K562 (cell line): Measurements from ENCODE around the gene ZCCHC17. TPM values are rescaled to one million over a fixed set of nuclear protein-coding genes. Genes with fewer than 3 reads are reported as not detected.
A peak's percentile ranks its signal among the peaks of the same experiment; 100 is the strongest.

Experiments
- ATAC-seq: fragments of 200-7000 bp; cut with Tn5 transposase; 3 replicates; pipeline ENCODE4 v1.9.1; 2020; ENCODE audit warnings: moderate library complexity
- BruUV-seq: library from RNA; stranded (reverse); fragments of 400-500 nt; replicated peaks from 2 replicates; lab custom pipeline; 2021; lab: Mats Ljungman, UMichigan
- CTCF ChIA-PET: fragments of 300-600 bp; formaldehyde crosslinking; extraction: SDS; loops from one replicate; lab custom pipeline; 2021; ENCODE audit warnings: low intra/inter-chr PET ratio; lab: Yijun Ruan, JAX
- POLR2A ChIA-PET: fragments of 300-600, 350-650 bp; sonication (Branson Sonifier 250); formaldehyde crosslinking; extraction: SDS; loops from one replicate; lab custom pipeline; 2021; ENCODE audit warnings: antibody characterized with exemption, inconsistent platforms; lab: Yijun Ruan, JAX
- DNase-seq, 4 experiments: peaks; one replicate each; pipeline versions ENCODE4 v3.0.0 to v3.0.0-alpha.2; 2011 to 2018; ENCODE audit warnings: low spot score in 3 of 4, mixed read lengths in 3 of 4; ENCODE audit errors: extremely low read depth in 1 of 4
- FAIRE-seq: peaks from 2 replicates; lab custom pipeline; 2011; peaks lifted over from hg19 to GRCh38; lab: Jason Lieb, UNC
- H2AFZ ChIP-seq: 2 replicates; pipeline ENCODE4 v1.6.0; 2011; ENCODE audit warnings: low read depth, low read length, control low read depth, inconsistent platforms
- H3K27ac ChIP-seq: fragments of 200-600 bp; 3 replicates; pipeline ENCODE4 v1.8.0; 2011; ENCODE audit warnings: low read depth, mild to moderate bottlenecking, control low read depth, inconsistent platforms, low read length, moderate library complexity, mixed read lengths; ENCODE audit errors: extremely low read depth
- H3K27me3 ChIP-seq, 2 experiments: fragments of 300-600 bp in 1 of 2; 2 replicates in 1 of 2; 3 replicates in 1 of 2; pipeline versions ENCODE4 v1.6.0 to v1.8.0; 2011; ENCODE audit warnings: inconsistent platforms in 2 of 2, low read length in 2 of 2, mild to moderate bottlenecking in 1 of 2, mixed read lengths in 1 of 2, moderate library complexity in 1 of 2; ENCODE audit not compliant: control insufficient read depth in 2 of 2, insufficient read depth in 2 of 2
- H3K36me3 ChIP-seq: fragments of 300-600 bp; 3 replicates; pipeline ENCODE4 v1.8.0; 2011; ENCODE audit warnings: mild to moderate bottlenecking, low read length, inconsistent platforms; ENCODE audit not compliant: control insufficient read depth, insufficient read depth
- H3K4me1 ChIP-seq, 2 experiments: fragments of 200-600 bp in 1 of 2; replicated peaks in 1 of 2; 2 replicates in 1 of 2; 3 replicates in 1 of 2; pipeline versions ENCODE4 v1.5.1 to v1.8.0; 2011; ENCODE audit warnings: inconsistent platforms in 2 of 2, low read length in 2 of 2, mild to moderate bottlenecking in 1 of 2, mixed read lengths in 1 of 2, moderate library complexity in 1 of 2; ENCODE audit not compliant: control insufficient read depth in 2 of 2, insufficient read depth in 2 of 2
- H3K4me2 ChIP-seq: 2 replicates; pipeline ENCODE4 v1.6.1; 2011; ENCODE audit warnings: low read length, control low read depth, inconsistent platforms, mixed read lengths; ENCODE audit not compliant: insufficient read depth
- H3K4me3 ChIP-seq: fragments of 200-600 bp; sonication (generic), shearing (Covaris generic); 2 replicates; pipeline ENCODE4 v1.5.1; 2016; ENCODE audit warnings: control low read depth, inconsistent platforms
- H3K79me2 ChIP-seq: fragments of 200-600 bp; 3 replicates; pipeline ENCODE4 v1.8.0; 2011; ENCODE audit warnings: low read length, inconsistent platforms; ENCODE audit not compliant: control insufficient read depth, insufficient read depth
- H3K9ac ChIP-seq, 2 experiments: 2 replicates each; pipeline versions ENCODE4 v1.6.0 to v1.6.1; 2011; ENCODE audit warnings: low read depth in 2 of 2, low read length in 2 of 2, control low read depth in 1 of 2, inconsistent platforms in 1 of 2, mild to moderate bottlenecking in 1 of 2, mixed read lengths in 1 of 2; ENCODE audit not compliant: insufficient read depth in 1 of 2
- H3K9me1 ChIP-seq: one replicate; pipeline ENCODE4 v1.6.0; 2011; ENCODE audit warnings: inconsistent platforms, mild to moderate bottlenecking, low read length, moderate library complexity; ENCODE audit not compliant: control insufficient read depth, insufficient read depth
- H3K9me3 ChIP-seq: replicated peaks from 2 replicates; pipeline ENCODE4 v1.5.1; 2011; ENCODE audit warnings: low read depth, low read length, inconsistent platforms; ENCODE audit not compliant: control insufficient read depth, insufficient read depth
- H4K20me1 ChIP-seq: replicated peaks from 2 replicates; pipeline ENCODE4 v1.6.1; 2011; ENCODE audit warnings: low read length, inconsistent platforms, mixed read lengths; ENCODE audit not compliant: control insufficient read depth, insufficient read depth
- BHLHE40 ChIP-seq: IDR thresholded peaks from 2 replicates; pipeline ENCODE4 v1.6.1; 2011; ENCODE audit warnings: low read length, improper control_type of control experiment
- CTBP1 ChIP-seq: fragments of 450-650 bp; IDR thresholded peaks from 2 replicates; pipeline ENCODE4 v1.6.1; 2016; ENCODE audit warnings: borderline replicate concordance
- E4F1 ChIP-seq: fragments of 250-450 bp; sonication (Bioruptor Pico); IDR thresholded peaks from 2 replicates; pipeline ENCODE4 v1.5.0; 2021; ENCODE audit warnings: mild to moderate bottlenecking, borderline replicate concordance
- ESRRA ChIP-seq: fragments of 450-650 bp; IDR thresholded peaks from 2 replicates; pipeline ENCODE4 v1.6.1; 2014; ENCODE audit warnings: low read depth, mild to moderate bottlenecking, moderate library complexity, borderline replicate concordance
- KLF1 ChIP-seq: fragments of 450-650 bp; IDR thresholded peaks from 2 replicates; pipeline ENCODE4 v1.6.1; 2016; ENCODE audit warnings: missing genetic modification characterization, missing compliant biosample characterization
- NFIC ChIP-seq: fragments of 450-650 bp; IDR thresholded peaks from 2 replicates; pipeline ENCODE4 v1.6.1; 2017; ENCODE audit warnings: mild to moderate bottlenecking, inconsistent platforms
- PKNOX1 ChIP-seq: fragments of 450-650 bp; IDR thresholded peaks from 2 replicates; pipeline ENCODE4 v1.6.1; 2016
- TFAP4 ChIP-seq: sonication (generic); formaldehyde crosslinking; IDR thresholded peaks from 2 replicates; pipeline ENCODE4 v1.8.0; 2022; ENCODE audit warnings: missing genetic modification reagents, mild to moderate bottlenecking, moderate library complexity, borderline replicate concordance
- WGBS: fragments of 100-300 bp; shearing (Covaris generic); methylation state at CpG from one replicate; pipeline ENCODE4 v1.1.6; 2016; ENCODE audit warnings: low coverage, mixed read lengths; ENCODE audit not compliant: insufficient coverage; ENCODE audit errors: missing lambda C conversion rate; 5-methylcytosine and 5-hydroxymethylcytosine counted together
- in situ Hi-C: fragments of 300-500 bp; cut with MboI; formaldehyde crosslinking; loops from 4 replicates; pipeline ENCODE4 v1.15.0; 2018; ENCODE audit warnings: inconsistent platforms, mixed read lengths
- intact Hi-C: fragments of 100-400 bp; cut with micrococcal nuclease; formaldehyde crosslinking; loops from 2 replicates; pipeline ENCODE4 v1.14.2; 2022
- polyA plus RNA-seq, 8 experiments: library from polyadenylated mRNA; depleted of rRNA in 4 of 8; stranded (reverse) in 5 of 8; unstranded in 3 of 8; fragments of >200 nt; fragmentation: Nextera tagmentation in 2 of 8; fragmentation: Illumina TruSeq in 1 of 8; extraction: Ambion mirVana in 2 of 8; extraction: Trizol in 1 of 8; gene quantifications; 2 replicates each; pipeline versions ENCODE4 v1.2.1 to v1.2.3, GENCODE V29; 2011 to 2014; ENCODE audit warnings: inconsistent platforms in 1 of 8, missing spikeins in 1 of 8
- total RNA-seq, 7 experiments: library from RNA; depleted of rRNA in 6 of 7; stranded (reverse); fragments of >200 nt in 6 of 7; fragmentation: Illumina TruSeq in 2 of 7; extraction: Trizol in 2 of 7; gene quantifications; 2 replicates each; pipeline versions ENCODE4 v1.2.1 to v1.2.3, GENCODE V29; 2011 to 2021; ENCODE audit warnings: low replicate concordance in 1 of 7
- TF ChIP-seq, protein P1 (sequence below), 2 experiments: IDR thresholded peaks in 1 of 2; conservative IDR thresholded peaks in 1 of 2; 2 replicates each; pipeline ENCODE4 v1.6.1; 2016; ENCODE audit warnings: low read depth in 2 of 2, mild to moderate bottlenecking in 1 of 2, missing compliant biosample characterization in 1 of 2, missing genetic modification characterization in 1 of 2, moderate library complexity in 1 of 2
- TF ChIP-seq, protein P2 (sequence below): sonication (generic); formaldehyde crosslinking; IDR thresholded peaks from 2 replicates; pipeline ENCODE4 v1.8.0; 2022; ENCODE audit warnings: mild to moderate bottlenecking, missing genetic modification reagents, borderline replicate concordance

The ZCCHC17 gene
- total and polyA plus RNA-seq, 9 of the 15 experiments (the other 6 are each of a cell fraction or from before 2014, with no cell fraction given) = 46.9 to 150 (median 74.7) TPM

DNA sequence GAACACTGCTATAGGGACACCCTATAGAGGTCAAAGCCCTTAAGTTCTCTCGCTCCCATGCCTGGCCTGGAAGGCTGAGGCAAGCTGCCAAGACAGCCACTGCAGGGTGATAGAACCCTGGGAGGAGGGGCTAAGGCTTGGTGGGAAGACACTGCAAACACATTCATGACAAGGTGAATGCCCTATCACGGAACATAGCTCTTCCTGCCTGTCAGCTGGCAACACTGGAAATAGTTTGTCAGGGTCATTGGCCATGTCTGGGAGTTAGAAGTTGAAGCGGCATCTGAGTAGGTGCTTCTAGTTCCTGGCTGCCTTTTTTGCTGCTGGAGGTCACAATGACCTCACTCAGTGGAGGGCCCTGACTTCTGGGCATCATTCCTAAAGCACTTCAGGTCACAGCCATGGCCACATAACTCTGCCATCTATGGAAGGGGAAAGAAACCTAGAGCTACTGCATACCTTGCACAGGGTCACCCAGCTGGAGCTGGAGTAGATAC lies 71.8 kb downstream of the ZCCHC17 start:
- Histone ChIP-seq H4K20me1 (0 out of 2 replicates have a peak, but pooled peaks cover 3% of the 10 kb centered on the region), H3K4me3 (no peak overlapping the region), H3K79me2 (no peaks in the 10 kb centered on the region), H2AFZ (no peak overlapping the region), H3K4me2 (no peak overlapping the region), H3K9me3 (no peaks in the 10 kb centered on the region), H3K27me3 (no peaks in the 10 kb centered on the region), H3K27ac (no peak overlapping the region), H3K9me1 (no peaks in the 10 kb centered on the region), H3K4me1 (peaks cover 18 to 21% of the 10 kb centered on the region in 2 experiments), H3K9ac (no peak overlapping the region; a peak in 1 of 4 replicates), H3K36me3 (peaks cover 31% of the 10 kb centered on the region)
- peak; percentile 53 for ATAC-seq
- ChIA-PET CTCF (no interaction called here), POLR2A (interaction anchor here (0.6 to 0.9 kb wide), 3 partner anchors 26 to 919 kb away, joined by 3 read pairs; no protein-coding TSS in a partner anchor)
- BruUV-seq = no TSS peak
- 28% methylated on average over 3 of the region's 3 CpGs for WGBS
- peak; percentile 40 to 69 (median 46) for DNase-seq
- in situ Hi-C loops = no loop called here
- intact Hi-C loops = no loop called here
- peak; percentile 60 for FAIRE-seq
- TF ChIP-seq KLF1 = no peak
- TF ChIP-seq TFAP4 (CRISPR knock-in tag) = peak; percentile 49; the same call in 1 of the 2 replicates
- TF ChIP-seq, protein P1, sequence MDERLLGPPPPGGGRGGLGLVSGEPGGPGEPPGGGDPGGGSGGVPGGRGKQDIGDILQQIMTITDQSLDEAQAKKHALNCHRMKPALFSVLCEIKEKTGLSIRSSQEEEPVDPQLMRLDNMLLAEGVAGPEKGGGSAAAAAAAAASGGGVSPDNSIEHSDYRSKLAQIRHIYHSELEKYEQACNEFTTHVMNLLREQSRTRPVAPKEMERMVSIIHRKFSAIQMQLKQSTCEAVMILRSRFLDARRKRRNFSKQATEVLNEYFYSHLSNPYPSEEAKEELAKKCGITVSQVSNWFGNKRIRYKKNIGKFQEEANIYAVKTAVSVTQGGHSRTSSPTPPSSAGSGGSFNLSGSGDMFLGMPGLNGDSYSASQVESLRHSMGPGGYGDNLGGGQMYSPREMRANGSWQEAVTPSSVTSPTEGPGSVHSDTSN (CRISPR knock-in tag; IDR thresholded peaks at IDR 0.05; ENCODE audit: low read depth) = no peak
- TF ChIP-seq, protein P1 (tag; conservative IDR thresholded peaks at IDR 0.05; ENCODE audit: low read depth) = peak; percentile 53; the same call in 1 of the 2 replicates
- no peak for TF ChIP-seq E4F1 (CRISPR knock-in tag)
- peak; percentile 73 for TF ChIP-seq NFIC
- TF ChIP-seq, protein P2, sequence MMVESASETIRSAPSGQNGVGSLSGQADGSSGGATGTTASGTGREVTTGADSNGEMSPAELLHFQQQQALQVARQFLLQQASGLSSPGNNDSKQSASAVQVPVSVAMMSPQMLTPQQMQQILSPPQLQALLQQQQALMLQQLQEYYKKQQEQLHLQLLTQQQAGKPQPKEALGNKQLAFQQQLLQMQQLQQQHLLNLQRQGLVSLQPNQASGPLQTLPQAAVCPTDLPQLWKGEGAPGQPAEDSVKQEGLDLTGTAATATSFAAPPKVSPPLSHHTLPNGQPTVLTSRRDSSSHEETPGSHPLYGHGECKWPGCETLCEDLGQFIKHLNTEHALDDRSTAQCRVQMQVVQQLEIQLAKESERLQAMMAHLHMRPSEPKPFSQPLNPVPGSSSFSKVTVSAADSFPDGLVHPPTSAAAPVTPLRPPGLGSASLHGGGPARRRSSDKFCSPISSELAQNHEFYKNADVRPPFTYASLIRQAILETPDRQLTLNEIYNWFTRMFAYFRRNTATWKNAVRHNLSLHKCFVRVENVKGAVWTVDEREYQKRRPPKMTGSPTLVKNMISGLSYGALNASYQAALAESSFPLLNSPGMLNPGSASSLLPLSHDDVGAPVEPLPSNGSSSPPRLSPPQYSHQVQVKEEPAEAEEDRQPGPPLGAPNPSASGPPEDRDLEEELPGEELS (CRISPR knock-in tag) = no peak
- TF ChIP-seq CTBP1 = peak; percentile 6; the same call in 1 of the 2 replicates
- 0 out of 2 replicates have a peak, but pooled peaks have one; percentile 16 for TF ChIP-seq BHLHE40
- TF ChIP-seq ESRRA = peak; percentile 86
- TF ChIP-seq PKNOX1 = peak; percentile 31; the same call in 1 of the 2 replicates
